ENCODE results near the gene RHOF. TPM values are rescaled to one million over a fixed set of nuclear protein-coding genes. Genes with fewer than 3 reads are reported as not detected.
A peak's percentile ranks its signal among the peaks of the same experiment; 100 is the strongest.
"Not testable (repeated sequence)": the region's sequence is repeated elsewhere in the genome, so short reads cannot be mapped to it uniquely, and the experiment has no call there.

Gene RHOF
- total and polyA plus RNA-seq, 2 donors (not counting 1 experiment from before 2014, with no cell fraction given): 2.3 to 6.8 TPM

- Histone ChIP-seq H3K9ac (ENCODE audit: insufficient read depth, low read length) (peak overlapping the region; percentile 9), H3K27ac (ENCODE audit: insufficient read depth, low read length) (peak overlapping the region; percentile 88)
These were observed 44.8 kb downstream of the RHOF start for GRCh38 chr12:121748571-121749265.

DNA sequence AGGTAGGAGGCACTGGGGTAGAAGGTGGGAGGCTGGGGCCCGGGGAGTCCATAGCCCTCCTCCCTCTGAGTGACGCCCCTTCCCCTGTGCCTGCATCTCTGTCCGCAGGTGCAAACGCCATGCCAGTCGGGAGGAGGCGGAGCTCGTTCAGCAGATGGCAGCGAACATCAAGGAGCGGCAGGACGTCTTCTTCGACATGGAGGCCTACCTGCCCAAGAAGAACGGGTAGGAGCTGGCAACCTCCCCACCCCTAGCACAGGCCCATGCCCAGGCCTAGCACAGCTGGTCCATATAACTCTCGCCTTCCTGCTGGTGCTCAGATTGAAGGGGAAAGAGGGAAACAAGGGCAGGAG lies 45.3 kb downstream of the RHOF start:
- Histone ChIP-seq H3K79me2 (ENCODE audit: control insufficient read depth, insufficient read depth, low read length) (no peaks in the 10 kb centered on the region), H4K20me1 (ENCODE audit: control insufficient read depth, extremely low read depth, insufficient read depth, low read length) (no peaks in the 10 kb centered on the region), H3K9ac (ENCODE audit: insufficient read depth, low read length) (peak overlapping the region; percentile 9), H3K4me1 (ENCODE audit: control insufficient read depth, extremely low read depth, insufficient read depth, low read length) (peaks cover 10% of the 10 kb centered on the region), H3K27me3 (ENCODE audit: control insufficient read depth, insufficient read depth, low read length) (no peaks in the 10 kb centered on the region), H2AFZ (ENCODE audit: low read length) (no peak overlapping the region), H3K27ac (ENCODE audit: insufficient read depth, low read length) (peak overlapping the region; percentile 88), H3K4me3 (replicated peaks in 1 of 4; ENCODE audit: control extremely low read depth in 1 of 4, insufficient read depth in 1 of 4, low read depth in 3 of 4, low read length in 4 of 4) (no peak overlapping the region), H3K36me3 (ENCODE audit: control insufficient read depth, insufficient read depth, low read length) (peaks cover 6% of the 10 kb centered on the region), H3K9me3 (ENCODE audit: control insufficient read depth, insufficient read depth, low read depth, low read length) (no peaks in the 10 kb centered on the region), H3K4me2 (ENCODE audit: extremely low read depth, insufficient read depth, low read length) (no peak overlapping the region)
- no peak for DNase-seq (ENCODE audit: low read depth in 2 of 2)
- no peak for TF ChIP-seq EZH2 (IDR thresholded peaks at IDR 0.05; ENCODE audit: low read length, missing control alignments)
- TF ChIP-seq, protein P1, sequence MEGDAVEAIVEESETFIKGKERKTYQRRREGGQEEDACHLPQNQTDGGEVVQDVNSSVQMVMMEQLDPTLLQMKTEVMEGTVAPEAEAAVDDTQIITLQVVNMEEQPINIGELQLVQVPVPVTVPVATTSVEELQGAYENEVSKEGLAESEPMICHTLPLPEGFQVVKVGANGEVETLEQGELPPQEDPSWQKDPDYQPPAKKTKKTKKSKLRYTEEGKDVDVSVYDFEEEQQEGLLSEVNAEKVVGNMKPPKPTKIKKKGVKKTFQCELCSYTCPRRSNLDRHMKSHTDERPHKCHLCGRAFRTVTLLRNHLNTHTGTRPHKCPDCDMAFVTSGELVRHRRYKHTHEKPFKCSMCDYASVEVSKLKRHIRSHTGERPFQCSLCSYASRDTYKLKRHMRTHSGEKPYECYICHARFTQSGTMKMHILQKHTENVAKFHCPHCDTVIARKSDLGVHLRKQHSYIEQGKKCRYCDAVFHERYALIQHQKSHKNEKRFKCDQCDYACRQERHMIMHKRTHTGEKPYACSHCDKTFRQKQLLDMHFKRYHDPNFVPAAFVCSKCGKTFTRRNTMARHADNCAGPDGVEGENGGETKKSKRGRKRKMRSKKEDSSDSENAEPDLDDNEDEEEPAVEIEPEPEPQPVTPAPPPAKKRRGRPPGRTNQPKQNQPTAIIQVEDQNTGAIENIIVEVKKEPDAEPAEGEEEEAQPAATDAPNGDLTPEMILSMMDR (conservative IDR thresholded peaks at IDR 0.05 in 1 of 2, IDR thresholded peaks at IDR 0.05 in 1 of 2; ENCODE audit: low read depth in 1 of 2, low read length in 2 of 2): no peak

More at GRCh38 chr12:121748571-121749265, 44.8 kb downstream of the RHOF start:
- Histone ChIP-seq H3K79me2 (ENCODE audit: control insufficient read depth, insufficient read depth, low read length) (no peaks in the 10 kb centered on the region), H3K4me3 (replicated peaks in 1 of 4; ENCODE audit: control extremely low read depth in 1 of 4, insufficient read depth in 1 of 4, low read depth in 3 of 4, low read length in 4 of 4) (no peak overlapping the region), H3K27me3 (ENCODE audit: control insufficient read depth, insufficient read depth, low read length) (no peaks in the 10 kb centered on the region), H3K9me3 (ENCODE audit: control insufficient read depth, insufficient read depth, low read depth, low read length) (no peaks in the 10 kb centered on the region), H2AFZ (ENCODE audit: low read length) (peak overlapping the region; percentile 2), H3K4me1 (ENCODE audit: control insufficient read depth, extremely low read depth, insufficient read depth, low read length) (peaks cover 10% of the 10 kb centered on the region), H4K20me1 (ENCODE audit: control insufficient read depth, extremely low read depth, insufficient read depth, low read length) (no peaks in the 10 kb centered on the region), H3K4me2 (ENCODE audit: extremely low read depth, insufficient read depth, low read length) (peak overlapping the region; percentile 16), H3K36me3 (ENCODE audit: control insufficient read depth, insufficient read depth, low read length) (peaks cover 4% of the 10 kb centered on the region)
- TF ChIP-seq EZH2 (IDR thresholded peaks at IDR 0.05; ENCODE audit: low read length, missing control alignments): no peak
- TF ChIP-seq, protein P1 (conservative IDR thresholded peaks at IDR 0.05 in 1 of 2, IDR thresholded peaks at IDR 0.05 in 1 of 2; ENCODE audit: low read depth in 1 of 2, low read length in 2 of 2): no peak
- peak; percentile 89 to 93 for DNase-seq (ENCODE audit: low read depth in 2 of 2)

- not testable (repeated sequence) for H2AFZ ChIP-seq (ENCODE audit: low read length); H3K4me3 ChIP-seq (replicated peaks in 1 of 4; ENCODE audit: control extremely low read depth in 1 of 4, insufficient read depth in 1 of 4, low read depth in 3 of 4, low read length in 4 of 4); H3K9ac ChIP-seq (ENCODE audit: insufficient read depth, low read length); H3K79me2 ChIP-seq (ENCODE audit: control insufficient read depth, insufficient read depth, low read length); H3K36me3 ChIP-seq (ENCODE audit: control insufficient read depth, insufficient read depth, low read length); H3K27ac ChIP-seq (ENCODE audit: insufficient read depth, low read length); H3K4me2 ChIP-seq (ENCODE audit: extremely low read depth, insufficient read depth, low read length); DNase-seq (ENCODE audit: low read depth in 2 of 2); H3K27me3 ChIP-seq (ENCODE audit: control insufficient read depth, insufficient read depth, low read length); H4K20me1 ChIP-seq (ENCODE audit: control insufficient read depth, extremely low read depth, insufficient read depth, low read length); H3K9me3 ChIP-seq (ENCODE audit: control insufficient read depth, insufficient read depth, low read depth, low read length)
- H3K4me1 ChIP-seq (ENCODE audit: control insufficient read depth, extremely low read depth, insufficient read depth, low read length): peaks cover 10% of the 10 kb centered on the region
These were observed 47.9 kb downstream of the RHOF start for GRCh38 chr12:121745545-121745944.

Measured in fibroblast of lung (primary cell).